Suppressor macrophage treated with lipopolysaccharide for 4 hours (primary cell): ENCODE measurements around the gene AP5B1.
A peak's percentile ranks its signal among the peaks of the same experiment; 100 is the strongest.

Source experiments
- DNase-seq: peaks from one replicate; pipeline ENCODE4 v3.0.0-alpha.2; 2020

Gene AP5B1

GRCh38 chr11:65780770-65781151 lies at the start of gene AP5B1:
TSS of gene AP5B1 (minus strand) at chr11:65780976. CDS start at chr11:65780591, 385 bp downstream.
- peak; percentile 86 for DNase-seq

GRCh38 chr11:65829459-65829858 lies 48.7 kb upstream of the AP5B1 start:
- DNase-seq: no peak

DNA sequence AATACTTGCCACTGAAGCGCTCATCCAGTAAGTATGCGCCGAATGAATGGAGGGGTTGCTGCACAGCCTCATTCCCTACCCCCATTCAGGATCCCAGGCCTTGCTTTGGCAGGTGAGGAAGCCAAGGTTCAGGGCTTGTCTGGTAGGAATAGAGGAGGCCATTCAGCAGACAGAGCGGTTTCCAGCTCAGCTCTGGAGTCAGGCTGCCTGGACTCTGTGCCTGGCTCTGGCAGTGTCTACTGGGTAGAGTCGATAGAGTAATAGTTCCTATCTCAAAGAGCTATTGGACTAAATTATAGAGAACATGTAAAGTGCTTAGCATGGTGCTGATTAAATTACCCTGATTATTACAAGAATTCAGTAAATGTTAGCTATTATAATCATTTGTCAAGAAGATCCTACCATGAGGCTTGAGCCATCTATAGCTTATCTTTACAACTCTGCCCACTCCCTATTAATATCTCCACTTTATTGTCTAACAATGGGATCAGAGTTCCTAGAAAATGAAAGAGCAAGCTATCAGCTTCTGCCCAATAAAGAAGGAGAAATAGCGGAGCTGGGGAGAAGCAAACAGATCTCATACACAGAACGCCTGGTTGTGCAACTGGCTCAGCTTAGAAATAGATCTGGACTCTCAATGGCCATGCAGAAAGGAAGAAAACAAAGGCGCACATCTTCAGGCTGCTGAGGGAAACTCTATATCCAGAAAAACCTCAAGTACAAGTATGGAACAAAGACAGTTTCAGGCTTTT lies 46.4 kb upstream of the AP5B1 start:
- peak; percentile 24 for DNase-seq

- DNase-seq: no peak
Observed at GRCh38 chr11:65822776-65823528, 42.2 kb upstream of the AP5B1 start.

DNA sequence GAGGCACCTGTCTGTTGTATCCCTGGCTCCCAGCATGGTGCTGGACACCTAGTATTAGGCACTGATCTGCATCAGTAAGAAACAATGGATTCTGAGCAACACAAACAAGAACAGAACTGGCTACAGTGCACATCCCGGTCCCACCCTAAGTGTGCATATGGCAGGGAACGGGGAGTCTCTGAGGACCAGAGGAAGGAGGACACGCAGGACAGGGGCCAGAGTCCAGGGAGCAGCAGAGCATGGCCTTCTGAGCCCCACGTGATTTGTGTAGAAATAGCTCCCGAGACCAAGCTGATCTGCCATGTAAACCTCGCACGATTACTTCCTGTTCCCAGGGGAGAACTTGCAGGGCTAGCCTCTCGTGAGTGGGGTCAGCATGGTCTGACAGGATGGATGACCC lies 40.3 kb upstream of the AP5B1 start:
- peak; percentile 40 for DNase-seq

GRCh38 chr11:65817835-65818680 lies 37.3 kb upstream of the AP5B1 start:
- peak; percentile 96 for DNase-seq

- peak; percentile 3 for DNase-seq
Observed at GRCh38 chr11:65817312-65817834, 36.6 kb upstream of the AP5B1 start.

- peak; percentile 66 for DNase-seq
Observed at GRCh38 chr11:65816696-65817095, 35.9 kb upstream of the AP5B1 start.

- no peak for DNase-seq
Observed at GRCh38 chr11:65814986-65815565, 34.3 kb upstream of the AP5B1 start.

DNA sequence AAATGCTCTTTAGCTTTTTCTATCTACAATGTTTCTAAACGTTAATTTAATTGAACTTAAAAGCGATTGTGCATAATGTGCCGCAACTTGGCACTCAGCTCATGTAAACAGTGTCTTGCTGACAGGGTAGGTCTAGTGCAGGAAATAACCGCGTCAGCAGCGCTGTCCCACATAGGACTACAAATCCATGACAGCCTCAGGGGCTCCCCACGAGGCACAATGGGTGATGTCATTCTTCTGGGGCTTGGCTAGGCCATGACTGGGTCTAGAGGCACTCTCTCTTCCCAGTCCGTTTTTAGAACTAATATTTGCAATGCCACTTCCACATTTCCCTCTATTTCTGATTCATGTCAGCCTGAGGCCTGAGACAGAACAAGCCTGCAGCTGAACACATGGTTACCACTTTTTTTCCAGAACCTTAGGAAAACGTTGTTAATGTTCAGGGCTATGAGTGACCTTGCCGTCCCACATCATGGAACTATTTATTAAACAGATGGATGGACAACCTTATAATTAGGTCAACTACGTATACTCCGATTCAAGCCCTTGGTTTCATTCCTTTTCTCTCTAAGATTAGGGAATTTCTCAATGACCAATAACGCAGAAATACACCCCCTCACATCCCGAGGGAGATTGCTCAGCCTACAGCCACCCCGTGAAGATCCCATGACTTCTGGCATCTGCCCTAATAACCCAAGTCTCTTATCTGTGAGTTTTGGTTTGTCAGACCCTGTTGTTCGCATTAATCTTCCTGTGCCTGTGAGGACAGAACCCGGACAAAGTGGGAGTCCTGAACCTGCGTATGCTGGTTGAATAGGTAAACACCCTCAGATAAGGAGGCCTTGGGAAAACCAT lies 33.6 kb upstream of the AP5B1 start:
- DNase-seq: peak; percentile 97

DNA sequence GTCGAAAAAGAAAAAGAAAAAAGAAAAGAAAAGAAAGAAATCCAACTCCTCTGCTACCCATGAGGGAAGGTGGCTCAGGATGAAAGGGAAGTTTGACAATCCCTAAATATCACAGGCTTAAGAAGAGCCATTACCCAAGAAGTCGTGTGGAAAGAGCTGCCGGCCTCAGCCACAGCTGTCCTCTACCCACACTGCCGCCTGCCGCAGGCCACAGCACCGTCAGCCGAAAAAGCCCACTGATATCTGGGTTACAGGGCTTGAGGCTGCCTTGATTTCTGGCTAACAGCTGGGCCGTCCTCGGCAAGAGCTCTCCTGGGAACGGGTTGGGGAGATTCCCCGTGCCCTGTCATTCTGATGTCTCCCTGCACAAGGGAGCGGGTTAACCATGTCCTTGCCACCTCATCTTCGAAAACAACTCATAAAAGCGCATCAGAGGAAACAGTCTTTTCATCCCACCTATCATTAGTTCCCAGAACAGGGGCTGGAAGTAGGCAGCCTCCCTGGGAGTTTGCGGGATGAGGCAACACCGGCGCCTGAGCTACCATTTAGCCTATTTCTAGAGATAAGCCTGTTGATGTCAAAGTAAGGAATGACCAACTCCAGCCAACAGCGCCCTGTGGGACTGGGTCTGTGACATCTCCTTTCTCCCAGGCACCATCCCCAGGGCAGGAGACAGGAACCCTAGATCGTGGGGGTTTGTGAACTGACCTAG lies 31.1 kb upstream of the AP5B1 start:
- peak; percentile 61 for DNase-seq

DNA sequence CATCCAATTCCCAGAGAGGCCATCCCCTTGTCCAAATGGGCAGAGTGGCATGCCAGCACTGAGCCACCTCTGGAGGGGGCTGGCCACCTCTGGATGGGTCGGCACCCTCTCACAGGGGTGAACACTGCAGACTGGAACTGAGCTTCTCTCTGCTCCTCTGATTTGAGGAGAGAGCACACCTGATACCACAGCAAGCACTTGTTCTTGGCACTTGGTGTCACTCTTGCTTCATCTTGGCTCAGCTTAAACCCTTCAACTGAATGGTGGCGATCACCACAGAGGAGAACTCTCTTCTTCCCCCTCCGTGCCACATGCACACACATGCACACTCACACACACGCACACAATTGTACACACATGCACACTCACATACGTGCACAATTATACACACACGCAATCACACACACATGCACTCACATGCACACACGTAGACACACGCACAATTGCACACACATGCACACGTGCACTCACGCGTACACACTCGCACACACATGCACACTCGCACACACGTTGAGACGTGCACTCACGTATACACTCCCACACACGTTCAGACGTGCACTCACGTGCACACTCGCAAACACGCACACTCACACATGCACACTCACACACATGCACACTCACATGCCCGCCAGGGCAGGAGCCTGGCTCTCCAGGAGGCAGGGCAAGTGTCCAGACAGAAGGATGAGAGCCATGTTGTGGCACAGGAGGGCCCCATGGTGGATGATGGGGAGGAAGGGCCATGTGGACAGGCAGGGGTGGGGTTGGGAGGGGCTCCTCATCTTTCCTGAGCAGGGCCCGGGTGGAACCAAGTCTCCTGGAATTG lies 29.5 kb upstream of the AP5B1 start:
- no peak for DNase-seq

DNA sequence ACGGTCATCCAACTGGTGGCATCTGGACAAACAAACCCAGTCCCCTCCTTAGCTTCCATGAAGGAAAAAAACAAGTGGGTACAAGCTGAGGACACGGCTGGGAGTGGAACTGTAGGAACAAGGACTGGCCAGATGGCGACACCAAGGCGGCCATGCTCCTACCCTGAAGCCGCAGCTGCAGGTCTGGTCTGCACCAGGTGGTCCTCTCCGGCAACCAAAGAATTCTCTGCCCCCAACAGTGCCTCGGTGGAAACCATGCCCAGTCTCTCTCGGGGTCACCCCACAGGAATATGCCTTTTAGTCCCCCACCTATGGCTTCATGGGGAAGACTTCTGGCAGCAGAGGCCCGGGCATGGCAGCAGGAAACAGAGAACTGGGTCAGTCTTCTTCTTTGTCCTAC lies 28.7 kb upstream of the AP5B1 start:
- no peak for DNase-seq

DNA sequence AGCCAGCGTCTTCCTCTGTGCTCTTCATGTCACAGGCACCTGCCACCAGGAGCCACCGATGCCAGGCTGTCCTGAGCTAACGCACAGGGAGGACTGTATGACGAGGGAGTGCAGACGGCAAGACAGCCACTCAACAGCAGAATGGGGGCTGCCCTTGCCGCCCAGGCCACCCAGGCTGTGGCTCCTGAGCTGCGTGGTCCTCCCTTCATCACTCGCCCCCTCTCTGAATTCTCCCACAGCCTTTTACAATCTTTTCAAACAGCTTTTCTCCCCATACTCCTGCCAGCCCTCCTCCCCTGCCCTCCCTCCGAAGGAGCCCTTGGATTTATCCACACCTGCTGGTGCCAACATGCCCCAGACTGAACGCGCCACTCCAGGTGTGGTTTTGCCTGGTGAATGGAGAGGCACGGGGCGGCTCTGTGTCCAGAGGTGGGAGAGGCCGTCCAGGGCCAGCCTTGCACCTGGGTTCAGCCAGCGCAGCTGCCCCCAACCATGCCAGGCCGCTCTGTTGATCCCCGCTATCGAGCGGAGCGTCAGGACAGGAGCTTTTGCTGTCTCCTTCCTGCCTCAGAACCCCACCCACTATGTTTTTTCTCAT lies 28.1 kb upstream of the AP5B1 start:
- DNase-seq: no peak

- DNase-seq: no peak
Observed at GRCh38 chr11:65806979-65807378, 26.2 kb upstream of the AP5B1 start.

GRCh38 chr11:65803797-65804492 lies 23.2 kb upstream of the AP5B1 start:
- no peak for DNase-seq

- DNase-seq: no peak
Observed at GRCh38 chr11:65802841-65803240, 22.1 kb upstream of the AP5B1 start.

DNA sequence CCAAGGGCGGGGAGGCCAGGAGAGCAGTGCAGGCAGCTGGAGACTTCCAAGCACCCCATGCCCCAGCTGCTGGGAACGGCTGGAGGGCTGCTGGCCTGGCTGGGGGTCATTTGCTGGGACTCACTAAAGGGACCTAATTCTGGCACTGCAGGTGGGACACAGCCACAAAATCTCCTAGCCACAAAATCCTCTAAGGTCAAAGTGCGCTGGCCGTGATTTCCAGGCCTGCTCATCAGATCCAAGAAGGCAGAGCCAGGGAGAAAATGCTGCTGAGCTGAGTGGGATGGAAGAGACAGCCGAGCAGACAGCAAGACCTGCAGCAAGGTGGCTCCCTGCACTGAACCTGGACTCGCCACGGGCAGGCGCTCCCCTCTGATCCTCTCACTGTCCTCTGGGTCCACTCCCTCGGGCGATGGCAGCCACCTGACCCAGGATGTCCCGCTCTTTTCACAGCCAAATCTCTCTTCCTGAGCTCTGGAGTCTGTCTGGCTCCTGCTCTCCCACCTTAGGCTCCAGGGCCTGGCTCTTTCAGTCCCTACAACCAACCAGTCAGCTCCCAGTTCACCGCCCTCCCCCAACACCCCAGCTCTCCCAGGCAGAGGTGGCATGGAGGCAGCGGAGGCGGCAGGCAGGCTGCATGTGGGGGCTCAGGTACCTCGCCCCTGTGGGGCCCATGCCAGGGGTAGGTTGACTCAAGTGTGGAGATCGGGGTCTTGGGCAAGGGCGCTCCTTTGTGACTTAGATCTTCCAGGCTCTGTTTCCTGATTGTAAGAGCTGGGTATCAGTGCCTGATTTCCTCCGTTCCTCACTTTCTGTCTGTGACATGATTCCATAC lies 20.6 kb upstream of the AP5B1 start:
- no peak for DNase-seq
